ENCODE results near the gene LEMD2. TPM values are rescaled to one million over a fixed set of nuclear protein-coding genes. Genes with fewer than 3 reads are reported as not detected.
A peak's percentile ranks its signal among the peaks of the same experiment; 100 is the strongest.

LEMD2 gene
- total RNA-seq, 2 experiments from 2014 or later: 70.6 to 76.1 TPM

- Mint-ChIP-seq H3K27ac (no peak overlapping the region), H3K36me3 (ENCODE audit: low read depth) (no peaks in the 10 kb centered on the region), H3K4me1 (no peaks in the 10 kb centered on the region), H3K4me3 (no peak overlapping the region), H3K27me3 (no peaks in the 10 kb centered on the region), H3K9me3 (no peaks in the 10 kb centered on the region)
- ChIA-PET POLR2A (no interaction called here), CTCF (interaction anchor here (1.4 to 1.8 kb wide), 2 partner anchors 9 kb away, joined by 3 to 5 read pairs; no protein-coding TSS in a partner anchor)
- no peak for DNase-seq
These were observed 36.3 kb downstream of the LEMD2 start for GRCh38 chr6:33752646-33753015.

DNA sequence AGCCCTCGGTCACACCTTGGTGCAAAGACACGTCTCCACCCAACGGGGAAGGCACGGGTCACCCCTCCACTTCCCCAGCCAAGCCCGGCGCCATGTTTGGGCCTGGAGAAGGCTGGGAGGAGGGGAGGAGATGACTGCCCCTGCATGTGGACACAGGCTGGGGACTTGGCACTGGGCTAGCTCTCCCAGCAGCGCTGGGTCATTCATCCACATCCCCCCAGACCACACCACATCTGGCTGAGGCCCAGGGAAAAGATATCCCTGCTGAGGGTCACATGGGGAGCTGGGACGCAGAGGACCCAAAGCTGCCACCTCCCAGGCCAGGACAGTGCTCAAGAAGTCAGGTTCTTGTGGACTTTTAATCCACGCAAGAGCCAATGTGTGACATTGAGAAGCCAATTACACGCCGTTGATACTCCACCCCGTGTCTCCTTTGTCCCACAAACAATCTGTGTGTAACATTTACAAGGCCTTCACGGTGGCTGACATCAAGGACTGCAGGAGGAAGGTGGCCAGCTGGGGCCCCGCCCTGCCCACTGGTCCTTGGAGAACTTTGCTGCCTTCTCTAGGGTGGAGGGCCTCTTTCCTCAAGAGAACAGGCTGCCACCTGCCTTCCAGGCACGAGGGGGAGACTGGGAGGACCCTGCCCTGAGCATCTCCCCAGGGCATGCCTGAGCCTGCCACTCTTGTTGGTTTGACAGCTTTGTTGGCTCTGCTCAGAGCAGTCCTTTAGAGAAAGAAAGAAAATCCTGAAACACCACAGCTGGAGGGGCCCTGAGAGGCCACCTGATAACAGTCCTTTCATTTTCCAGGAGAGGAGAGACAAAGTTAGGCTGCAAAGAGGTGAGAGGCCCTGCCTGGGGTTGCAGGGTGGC lies 36.9 kb downstream of the LEMD2 start:
- Mint-ChIP-seq H3K9me3 (no peaks in the 10 kb centered on the region), H3K4me1 (no peaks in the 10 kb centered on the region), H3K27ac (no peak overlapping the region)

GRCh38 chr6:33750244-33750991 lies 38.5 kb downstream of the LEMD2 start:
- Mint-ChIP-seq H3K27me3 (peaks cover 1% of the 10 kb centered on the region), H3K9me3 (no peaks in the 10 kb centered on the region), H3K36me3 (ENCODE audit: low read depth) (no peaks in the 10 kb centered on the region), H3K4me3 (no peak overlapping the region), H3K4me1 (no peaks in the 10 kb centered on the region), H3K27ac (no peak overlapping the region)
- DNase-seq: no peak
- ChIA-PET POLR2A (no interaction called here), CTCF (no interaction called here)

More for the DNA sequence above, 36.9 kb downstream of the LEMD2 start:
- POLR2A ChIA-PET: no interaction called here
- no peak for DNase-seq
- no peak overlapping the region for H3K4me3 Mint-ChIP-seq
- no peaks in the 10 kb centered on the region for H3K27me3 Mint-ChIP-seq
- CTCF ChIA-PET: interaction anchor here (1.4 kb wide), 1 partner anchor 9 kb away, joined by 3 read pairs; no protein-coding TSS in a partner anchor
- H3K36me3 Mint-ChIP-seq (ENCODE audit: low read depth): no peaks in the 10 kb centered on the region

- H3K9me3 Mint-ChIP-seq: no peaks in the 10 kb centered on the region
- ChIA-PET CTCF (no interaction called here), POLR2A (no interaction called here)
- no peaks in the 10 kb centered on the region for H3K36me3 Mint-ChIP-seq (ENCODE audit: low read depth)
- no peak overlapping the region for H3K27ac Mint-ChIP-seq
- no peak overlapping the region for H3K4me3 Mint-ChIP-seq
- DNase-seq: no peak
- H3K4me1 Mint-ChIP-seq: no peaks in the 10 kb centered on the region
- peaks cover 1% of the 10 kb centered on the region for H3K27me3 Mint-ChIP-seq
These were observed 39.5 kb downstream of the LEMD2 start for GRCh38 chr6:33749401-33749800.

DNA sequence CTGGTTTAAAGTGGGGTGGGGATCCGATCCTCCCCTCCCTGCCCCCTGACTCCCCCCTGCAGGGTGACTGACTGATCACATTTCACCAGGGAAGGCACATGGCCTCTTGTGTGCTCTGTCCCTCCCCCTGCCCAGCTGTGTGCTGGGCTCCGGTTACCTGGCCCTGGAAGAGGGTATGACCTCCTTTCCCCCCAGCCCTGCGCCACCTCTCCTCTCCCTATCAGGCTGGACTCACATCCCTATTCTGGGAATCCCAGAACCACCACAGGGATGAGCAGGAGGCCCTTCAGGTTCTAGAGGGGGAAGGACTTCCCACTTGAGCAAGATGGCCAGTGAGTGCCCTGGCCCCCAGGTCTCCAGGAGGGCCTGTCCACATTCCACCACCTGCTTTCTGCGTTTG lies 40.1 kb downstream of the LEMD2 start:
- H3K4me1 Mint-ChIP-seq: no peaks in the 10 kb centered on the region
- H3K4me3 Mint-ChIP-seq: no peak overlapping the region
- H3K36me3 Mint-ChIP-seq (ENCODE audit: low read depth): no peaks in the 10 kb centered on the region
- DNase-seq: no peak
- no peak overlapping the region for H3K27ac Mint-ChIP-seq
- H3K9me3 Mint-ChIP-seq: no peaks in the 10 kb centered on the region
- ChIA-PET POLR2A (no interaction called here), CTCF (no interaction called here)
- peaks cover 7% of the 10 kb centered on the region for H3K27me3 Mint-ChIP-seq

- Mint-ChIP-seq H3K4me3 (no peak overlapping the region), H3K9me3 (no peaks in the 10 kb centered on the region), H3K36me3 (ENCODE audit: low read depth) (no peaks in the 10 kb centered on the region), H3K27me3 (peaks cover 14% of the 10 kb centered on the region), H3K4me1 (no peaks in the 10 kb centered on the region), H3K27ac (no peak overlapping the region)
- ChIA-PET POLR2A (no interaction called here), CTCF (no interaction called here)
- DNase-seq: no peak
These were observed 41.1 kb downstream of the LEMD2 start for GRCh38 chr6:33747823-33748222.

- Mint-ChIP-seq H3K27me3 (peaks cover 21% of the 10 kb centered on the region), H3K4me3 (no peak within 1 kb of the TSS), H3K9me3 (no peaks in the 10 kb centered on the region), H3K27ac (no peak within 1 kb of the TSS), H3K36me3 (ENCODE audit: low read depth) (no peaks in the 10 kb centered on the region), H3K4me1 (no peaks in the 10 kb centered on the region)
- ChIA-PET CTCF (interaction anchor here (1.0 to 1.3 kb wide), 2 partner anchors 14 to 36 kb away, joined by 3 to 5 read pairs; partner anchors contain the start of gene UQCC2), POLR2A (no interaction called here)
- DNase-seq: no peak
These were observed 42.3 kb downstream of the LEMD2 start, which contains the start of gene IP6K3 for GRCh38 chr6:33746651-33747100. Gene IP6K3, minus strand, starts transcription at chr6:33746905. Its CDS starts 11,429 bp downstream, at chr6:33735476.

- H3K9me3 Mint-ChIP-seq: no peaks in the 10 kb centered on the region
- H3K36me3 Mint-ChIP-seq (ENCODE audit: low read depth): no peaks in the 10 kb centered on the region
- no peak overlapping the region for H3K4me3 Mint-ChIP-seq
- H3K4me1 Mint-ChIP-seq: no peaks in the 10 kb centered on the region
- no peak overlapping the region for H3K27ac Mint-ChIP-seq
- CTCF ChIA-PET: interaction anchor here (1.1 to 3.3 kb wide), 4 partner anchors 15 to 202 kb away, joined by 3 to 18 read pairs (median 4); partner anchors contain the start of gene UQCC2
- no peak for DNase-seq
- POLR2A ChIA-PET: no interaction called here
- peaks cover 21% of the 10 kb centered on the region for H3K27me3 Mint-ChIP-seq
These were observed 42.8 kb downstream of the LEMD2 start for GRCh38 chr6:33746036-33746600.

- POLR2A ChIA-PET: no interaction called here
- H3K36me3 Mint-ChIP-seq (ENCODE audit: low read depth): no peaks in the 10 kb centered on the region
- H3K4me1 Mint-ChIP-seq: no peaks in the 10 kb centered on the region
- peaks cover 21% of the 10 kb centered on the region for H3K27me3 Mint-ChIP-seq
- CTCF ChIA-PET: interaction anchor here (1.1 to 3.3 kb wide), 5 partner anchors 15 to 202 kb away, joined by 3 to 18 read pairs (median 5); partner anchors contain the start of gene UQCC2
- H3K9me3 Mint-ChIP-seq: no peaks in the 10 kb centered on the region
- no peak overlapping the region for H3K27ac Mint-ChIP-seq
- H3K4me3 Mint-ChIP-seq: no peak overlapping the region
- DNase-seq: no peak
These were observed 43.4 kb downstream of the LEMD2 start for GRCh38 chr6:33745548-33745947.

- CTCF ChIA-PET: interaction anchor here (0.7 to 3.3 kb wide), 11 partner anchors 9 to 230 kb away, joined by 3 to 18 read pairs (median 3); partner anchors contain the start of gene UQCC2
- no peak overlapping the region for H3K27ac Mint-ChIP-seq
These were observed 43.9 kb downstream of the LEMD2 start for GRCh38 chr6:33744895-33745546.

GRCh38 chr6:33744001-33744848 lies 44.7 kb downstream of the LEMD2 start:
- peaks cover 21% of the 10 kb centered on the region for H3K27me3 Mint-ChIP-seq
- no peaks in the 10 kb centered on the region for H3K9me3 Mint-ChIP-seq
- no peaks in the 10 kb centered on the region for H3K36me3 Mint-ChIP-seq (ENCODE audit: low read depth)
- ChIA-PET POLR2A (interaction anchor here (2.4 kb wide), 1 partner anchor 33 kb away, joined by 6 read pairs; the partner anchor contains the start of gene UQCC2), CTCF (interaction anchor here (0.7 to 3.3 kb wide), 18 partner anchors 9 to 411 kb away, joined by 3 to 18 read pairs (median 3); partner anchors contain the start of gene UQCC2)
- H3K4me3 Mint-ChIP-seq: no peak overlapping the region
- H3K4me1 Mint-ChIP-seq: no peaks in the 10 kb centered on the region
- DNase-seq: peak; percentile 76
- no peak overlapping the region for H3K27ac Mint-ChIP-seq

More at GRCh38 chr6:33744895-33745546, 43.9 kb downstream of the LEMD2 start:
- POLR2A ChIA-PET: interaction anchor here (2.4 kb wide), 1 partner anchor 33 kb away, joined by 6 read pairs; the partner anchor contains the start of gene UQCC2
- H3K4me3 Mint-ChIP-seq: no peak overlapping the region
- H3K36me3 Mint-ChIP-seq (ENCODE audit: low read depth): no peaks in the 10 kb centered on the region
- peaks cover 21% of the 10 kb centered on the region for H3K27me3 Mint-ChIP-seq
- H3K9me3 Mint-ChIP-seq: no peaks in the 10 kb centered on the region
- no peaks in the 10 kb centered on the region for H3K4me1 Mint-ChIP-seq
- DNase-seq: no peak

All from activated CD4-positive, alpha-beta memory T cell treated with anti-CD3 and anti-CD28 coated beads, Interleukin-2, amount 10 ng/mL, durations not matched to agents 7 days and 5 days (primary cell).